Skeletal muscle satellite cell (primary cell): ENCODE data around the gene BBS9.

Experiments used
- H3K27me3 ChIP-seq: 2 replicates; pipeline ENCODE4 v1.7.0; 2013; ENCODE audit warnings: low read length; ENCODE audit not compliant: control insufficient read depth, insufficient read depth
- H3K36me3 ChIP-seq: 2 replicates; pipeline ENCODE4 v1.7.0; 2013; ENCODE audit warnings: mild to moderate bottlenecking, control low read depth, low read length; ENCODE audit not compliant: insufficient read depth
- H3K4me1 ChIP-seq: 2 replicates; pipeline ENCODE4 v1.7.0; 2013; ENCODE audit warnings: low read length; ENCODE audit not compliant: control insufficient read depth, insufficient read depth
- H3K4me2 ChIP-seq: 2 replicates; pipeline ENCODE4 v1.7.0; 2013; ENCODE audit warnings: mild to moderate bottlenecking, low read length
- H3K4me3 ChIP-seq: 2 replicates; pipeline ENCODE4 v1.7.0; 2013; ENCODE audit warnings: low read length
- H3K9ac ChIP-seq: 2 replicates; pipeline ENCODE4 v1.7.0; 2013; ENCODE audit warnings: mild to moderate bottlenecking, low read depth, low read length, moderate library complexity
- H3K9me3 ChIP-seq: replicated peaks from 2 replicates; pipeline ENCODE4 v1.7.0; 2013; ENCODE audit warnings: mild to moderate bottlenecking, control low read depth, low read length

The BBS9 gene

GRCh38 chr7:33179519-33179918 lies 50.2 kb downstream of the BBS9 start:
- H3K4me3 ChIP-seq = no peak overlapping the region
- H3K27me3 ChIP-seq = no peaks in the 10 kb centered on the region
- no peak overlapping the region for H3K9ac ChIP-seq
- H3K4me1 ChIP-seq = no peaks in the 10 kb centered on the region
- H3K36me3 ChIP-seq = peaks cover 6% of the 10 kb centered on the region
- H3K4me2 ChIP-seq = no peak overlapping the region
- H3K9me3 ChIP-seq = no peaks in the 10 kb centered on the region

- Histone ChIP-seq H3K9ac (no peak overlapping the region), H3K4me2 (no peak overlapping the region), H3K4me3 (no peak overlapping the region), H3K36me3 (peaks cover 3% of the 10 kb centered on the region), H3K9me3 (no peaks in the 10 kb centered on the region), H3K4me1 (no peaks in the 10 kb centered on the region), H3K27me3 (no peaks in the 10 kb centered on the region)
These were observed 54.1 kb downstream of the BBS9 start for GRCh38 chr7:33183504-33183903.

GRCh38 chr7:33184828-33185227 lies 55.5 kb downstream of the BBS9 start:
- H3K4me2 ChIP-seq = no peak overlapping the region
- no peaks in the 10 kb centered on the region for H3K9me3 ChIP-seq
- peaks cover 3% of the 10 kb centered on the region for H3K36me3 ChIP-seq
- H3K4me1 ChIP-seq = no peaks in the 10 kb centered on the region
- H3K27me3 ChIP-seq = no peaks in the 10 kb centered on the region
- H3K9ac ChIP-seq = no peak overlapping the region
- no peak overlapping the region for H3K4me3 ChIP-seq

- Histone ChIP-seq H3K4me2 (peak overlapping the region; percentile 21), H3K36me3 (no peaks in the 10 kb centered on the region), H3K4me3 (no peak overlapping the region), H3K4me1 (no peaks in the 10 kb centered on the region), H3K9me3 (no peaks in the 10 kb centered on the region), H3K27me3 (no peaks in the 10 kb centered on the region), H3K9ac (no peak overlapping the region)
These were observed 56.4 kb downstream of the BBS9 start for GRCh38 chr7:33185786-33186185.

- H3K4me3 ChIP-seq = no peak overlapping the region
- H3K9me3 ChIP-seq = no peaks in the 10 kb centered on the region
- no peaks in the 10 kb centered on the region for H3K4me1 ChIP-seq
- no peaks in the 10 kb centered on the region for H3K36me3 ChIP-seq
- peak overlapping the region; percentile 21 for H3K4me2 ChIP-seq
- no peak overlapping the region for H3K9ac ChIP-seq
- H3K27me3 ChIP-seq = no peaks in the 10 kb centered on the region
These were observed 56.8 kb downstream of the BBS9 start for GRCh38 chr7:33186192-33186591.

GRCh38 chr7:33190688-33191304 lies 61.4 kb downstream of the BBS9 start:
- H3K4me2 ChIP-seq = no peak overlapping the region
- H3K9ac ChIP-seq = no peak overlapping the region
- H3K36me3 ChIP-seq = no peaks in the 10 kb centered on the region

GRCh38 chr7:33191340-33191739 lies 62.0 kb downstream of the BBS9 start:
- H3K36me3 ChIP-seq = no peaks in the 10 kb centered on the region
- H3K27me3 ChIP-seq = no peaks in the 10 kb centered on the region
- peaks cover 15% of the 10 kb centered on the region for H3K4me1 ChIP-seq
- H3K4me3 ChIP-seq = no peak overlapping the region
- no peak overlapping the region for H3K9ac ChIP-seq
- no peak overlapping the region for H3K4me2 ChIP-seq
- H3K9me3 ChIP-seq = no peaks in the 10 kb centered on the region

More at GRCh38 chr7:33190688-33191304, 61.4 kb downstream of the BBS9 start:
- Histone ChIP-seq H3K9me3 (no peaks in the 10 kb centered on the region), H3K4me3 (no peak overlapping the region), H3K27me3 (no peaks in the 10 kb centered on the region), H3K4me1 (peaks cover 10% of the 10 kb centered on the region)

GRCh38 chr7:33192695-33193291 lies 63.4 kb downstream of the BBS9 start:
- Histone ChIP-seq H3K4me1 (peaks cover 19% of the 10 kb centered on the region), H3K9me3 (no peaks in the 10 kb centered on the region), H3K27me3 (no peaks in the 10 kb centered on the region), H3K4me3 (no peak overlapping the region), H3K36me3 (no peaks in the 10 kb centered on the region), H3K9ac (no peak overlapping the region), H3K4me2 (no peak overlapping the region)

- Histone ChIP-seq H3K9ac (no peak overlapping the region), H3K36me3 (no peaks in the 10 kb centered on the region), H3K4me2 (no peak overlapping the region), H3K4me3 (no peak overlapping the region), H3K27me3 (no peaks in the 10 kb centered on the region), H3K4me1 (peaks cover 19% of the 10 kb centered on the region), H3K9me3 (no peaks in the 10 kb centered on the region)
These were observed 64.0 kb downstream of the BBS9 start for GRCh38 chr7:33193308-33193864.

GRCh38 chr7:33195264-33195663 lies 65.9 kb downstream of the BBS9 start:
- Histone ChIP-seq H3K9me3 (no peaks in the 10 kb centered on the region), H3K36me3 (no peaks in the 10 kb centered on the region), H3K9ac (no peak overlapping the region), H3K27me3 (no peaks in the 10 kb centered on the region), H3K4me1 (peaks cover 19% of the 10 kb centered on the region), H3K4me2 (peak overlapping the region; percentile 17), H3K4me3 (no peak overlapping the region)

- Histone ChIP-seq H3K27me3 (no peaks in the 10 kb centered on the region), H3K9me3 (no peaks in the 10 kb centered on the region), H3K4me3 (no peak overlapping the region), H3K4me2 (no peak overlapping the region), H3K36me3 (no peaks in the 10 kb centered on the region), H3K4me1 (peaks cover 27% of the 10 kb centered on the region), H3K9ac (peak overlapping the region; percentile 3)
These were observed 66.9 kb downstream of the BBS9 start for GRCh38 chr7:33196221-33196620.

- Histone ChIP-seq H3K9ac (no peak overlapping the region), H3K4me3 (no peak overlapping the region), H3K4me2 (no peak overlapping the region), H3K4me1 (peaks cover 22% of the 10 kb centered on the region), H3K36me3 (no peaks in the 10 kb centered on the region), H3K27me3 (no peaks in the 10 kb centered on the region), H3K9me3 (no peaks in the 10 kb centered on the region)
These were observed 70.9 kb downstream of the BBS9 start for GRCh38 chr7:33200282-33200681.
